Measurements from ENCODE around the gene RASAL3.

RASAL3 gene

DNA sequence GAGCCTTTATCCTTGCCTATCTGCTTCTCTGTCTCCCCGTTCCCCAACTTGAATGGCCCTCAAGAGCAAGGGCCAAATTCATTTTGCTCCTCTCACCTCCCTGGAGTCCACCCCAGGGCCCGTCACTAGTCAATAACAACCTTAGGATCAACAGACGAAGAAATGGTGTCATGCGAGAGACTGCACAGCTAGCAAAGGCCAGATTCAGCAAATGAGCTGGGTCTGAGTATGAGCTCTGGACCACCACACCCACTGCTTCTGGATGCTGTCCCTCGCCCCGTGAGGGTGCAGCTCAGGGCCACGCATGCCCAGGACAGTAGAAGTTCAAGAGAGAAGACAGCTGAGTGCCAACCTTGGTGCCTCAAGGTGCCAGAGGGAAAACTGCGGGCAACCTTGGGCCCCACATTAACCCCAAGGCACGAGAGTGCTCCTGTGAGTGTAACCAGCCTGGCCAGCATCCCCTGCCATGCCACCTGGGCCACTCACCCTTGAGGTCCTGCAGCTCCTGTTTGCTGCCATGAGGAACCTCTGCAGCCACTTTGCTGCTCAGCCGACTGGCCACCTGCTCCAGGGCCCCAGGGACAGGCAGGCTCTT, 33.7 kb downstream of the RASAL3 start (continued):
- no peak for TF ChIP-seq SALL2 (tag by site-specific recombination; IDR thresholded peaks at IDR 0.05; ENCODE audit: borderline replicate concordance)

DNA sequence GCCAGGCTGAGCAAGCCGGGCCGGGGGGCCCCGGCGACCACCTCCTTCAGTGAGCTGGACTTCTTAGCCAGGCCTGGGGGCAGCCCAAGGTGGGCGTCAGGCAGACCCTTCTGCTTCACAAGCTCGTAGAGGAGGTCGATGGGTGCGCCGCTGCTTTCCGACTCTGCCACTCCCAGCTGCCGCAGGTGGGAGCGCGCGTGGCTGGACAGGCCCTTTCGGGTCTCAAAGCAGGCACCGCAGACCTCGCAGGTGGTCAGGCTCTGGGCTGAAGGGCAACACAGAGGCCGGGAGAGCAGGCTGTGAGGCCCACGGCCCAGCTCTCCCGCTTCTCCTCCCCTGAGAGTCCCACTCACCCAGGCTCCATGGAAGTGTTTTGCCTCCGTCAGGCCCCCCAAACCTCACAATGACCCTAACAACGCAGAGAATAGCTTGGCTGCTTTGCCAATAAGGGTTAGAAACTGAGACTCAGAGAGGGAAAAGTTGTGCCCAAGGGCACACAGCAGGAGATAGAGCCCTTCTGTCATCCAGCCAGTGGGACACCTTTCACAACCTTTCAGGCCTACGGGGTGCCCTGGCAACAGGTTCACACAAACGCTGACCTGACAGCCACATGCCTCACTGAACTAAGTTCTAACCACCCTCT, 34.4 kb downstream of the RASAL3 start:
- TF ChIP-seq BCL11B (tag by site-specific recombination; IDR thresholded peaks at IDR 0.05; ENCODE audit: low read depth) (no peak), IKZF3 (tag by site-specific recombination; IDR thresholded peaks at IDR 0.05) (no peak), ZNF146 (tag by site-specific recombination; IDR thresholded peaks at IDR 0.05) (no peak), ZNF624 (tag by site-specific recombination; IDR thresholded peaks at IDR 0.05) (no peak), KLF8 (tag by site-specific recombination; IDR thresholded peaks at IDR 0.05) (no peak), SP3 (tag by site-specific recombination; IDR thresholded peaks at IDR 0.05) (no peak), KLF7 (tag by site-specific recombination; IDR thresholded peaks at IDR 0.05; ENCODE audit: borderline replicate concordance) (no peak), KLF9 (tag by site-specific recombination; IDR thresholded peaks at IDR 0.05; ENCODE audit: low read depth) (no peak), OSR2 (tag by site-specific recombination; IDR thresholded peaks at IDR 0.05) (no peak), ZNF132 (tag by site-specific recombination; IDR thresholded peaks at IDR 0.05; ENCODE audit: borderline replicate concordance) (no peak), ZFHX2 (tag by site-specific recombination; conservative IDR thresholded peaks at IDR 0.05) (no peak), ZSCAN16 (tag by site-specific recombination; IDR thresholded peaks at IDR 0.05) (no peak), ZNF169 (tag by site-specific recombination; IDR thresholded peaks at IDR 0.05) (no peak)
- TF ChIP-seq, protein P1, sequence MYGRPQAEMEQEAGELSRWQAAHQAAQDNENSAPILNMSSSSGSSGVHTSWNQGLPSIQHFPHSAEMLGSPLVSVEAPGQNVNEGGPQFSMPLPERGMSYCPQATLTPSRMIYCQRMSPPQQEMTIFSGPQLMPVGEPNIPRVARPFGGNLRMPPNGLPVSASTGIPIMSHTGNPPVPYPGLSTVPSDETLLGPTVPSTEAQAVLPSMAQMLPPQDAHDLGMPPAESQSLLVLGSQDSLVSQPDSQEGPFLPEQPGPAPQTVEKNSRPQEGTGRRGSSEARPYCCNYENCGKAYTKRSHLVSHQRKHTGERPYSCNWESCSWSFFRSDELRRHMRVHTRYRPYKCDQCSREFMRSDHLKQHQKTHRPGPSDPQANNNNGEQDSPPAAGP (tag by site-specific recombination; IDR thresholded peaks at IDR 0.05) = no peak
- TF ChIP-seq, protein P2, sequence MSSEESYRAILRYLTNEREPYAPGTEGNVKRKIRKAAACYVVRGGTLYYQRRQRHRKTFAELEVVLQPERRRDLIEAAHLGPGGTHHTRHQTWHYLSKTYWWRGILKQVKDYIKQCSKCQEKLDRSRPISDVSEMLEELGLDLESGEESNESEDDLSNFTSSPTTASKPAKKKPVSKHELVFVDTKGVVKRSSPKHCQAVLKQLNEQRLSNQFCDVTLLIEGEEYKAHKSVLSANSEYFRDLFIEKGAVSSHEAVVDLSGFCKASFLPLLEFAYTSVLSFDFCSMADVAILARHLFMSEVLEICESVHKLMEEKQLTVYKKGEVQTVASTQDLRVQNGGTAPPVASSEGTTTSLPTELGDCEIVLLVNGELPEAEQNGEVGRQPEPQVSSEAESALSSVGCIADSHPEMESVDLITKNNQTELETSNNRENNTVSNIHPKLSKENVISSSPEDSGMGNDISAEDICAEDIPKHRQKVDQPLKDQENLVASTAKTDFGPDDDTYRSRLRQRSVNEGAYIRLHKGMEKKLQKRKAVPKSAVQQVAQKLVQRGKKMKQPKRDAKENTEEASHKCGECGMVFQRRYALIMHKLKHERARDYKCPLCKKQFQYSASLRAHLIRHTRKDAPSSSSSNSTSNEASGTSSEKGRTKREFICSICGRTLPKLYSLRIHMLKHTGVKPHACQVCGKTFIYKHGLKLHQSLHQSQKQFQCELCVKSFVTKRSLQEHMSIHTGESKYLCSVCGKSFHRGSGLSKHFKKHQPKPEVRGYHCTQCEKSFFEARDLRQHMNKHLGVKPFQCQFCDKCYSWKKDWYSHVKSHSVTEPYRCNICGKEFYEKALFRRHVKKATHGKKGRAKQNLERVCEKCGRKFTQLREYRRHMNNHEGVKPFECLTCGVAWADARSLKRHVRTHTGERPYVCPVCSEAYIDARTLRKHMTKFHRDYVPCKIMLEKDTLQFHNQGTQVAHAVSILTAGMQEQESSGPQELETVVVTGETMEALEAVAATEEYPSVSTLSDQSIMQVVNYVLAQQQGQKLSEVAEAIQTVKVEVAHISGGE (tag by site-specific recombination; conservative IDR thresholded peaks at IDR 0.05; ENCODE audit: low read depth) = no peak
- H3K27ac ChIP-seq (ENCODE audit: extremely low read depth, low read depth, low read length) = no peak overlapping the region
- H3K4me1 ChIP-seq (ENCODE audit: control insufficient read depth, insufficient read depth, low read length) = peaks cover 7% of the 10 kb centered on the region
- peaks cover 0 to 55% of the 10 kb centered on the region in 2 experiments; a peak in 1 of 3 replicates for H3K36me3 ChIP-seq (ENCODE audit: control insufficient read depth in 2 of 2, insufficient read depth in 1 of 2, low read length in 2 of 2)
- H3K9me3 ChIP-seq (ENCODE audit: control insufficient read depth, insufficient read depth, low read depth, low read length) = no peaks in the 10 kb centered on the region
- CTCF ChIA-PET = interaction anchor here (0.9 to 1.4 kb wide), 2 partner anchors 10 to 53 kb away, joined by 4 to 5 read pairs; partner anchors contain the start of gene AKAP8L
- POLR2A ChIA-PET = interaction anchor here (3.9 kb wide), 1 partner anchor 10 kb away, joined by 26 read pairs; the partner anchor contains the start of gene AKAP8L
- no peak overlapping the region for H3K4me3 ChIP-seq (ENCODE audit: low read depth, low read length)

DNA sequence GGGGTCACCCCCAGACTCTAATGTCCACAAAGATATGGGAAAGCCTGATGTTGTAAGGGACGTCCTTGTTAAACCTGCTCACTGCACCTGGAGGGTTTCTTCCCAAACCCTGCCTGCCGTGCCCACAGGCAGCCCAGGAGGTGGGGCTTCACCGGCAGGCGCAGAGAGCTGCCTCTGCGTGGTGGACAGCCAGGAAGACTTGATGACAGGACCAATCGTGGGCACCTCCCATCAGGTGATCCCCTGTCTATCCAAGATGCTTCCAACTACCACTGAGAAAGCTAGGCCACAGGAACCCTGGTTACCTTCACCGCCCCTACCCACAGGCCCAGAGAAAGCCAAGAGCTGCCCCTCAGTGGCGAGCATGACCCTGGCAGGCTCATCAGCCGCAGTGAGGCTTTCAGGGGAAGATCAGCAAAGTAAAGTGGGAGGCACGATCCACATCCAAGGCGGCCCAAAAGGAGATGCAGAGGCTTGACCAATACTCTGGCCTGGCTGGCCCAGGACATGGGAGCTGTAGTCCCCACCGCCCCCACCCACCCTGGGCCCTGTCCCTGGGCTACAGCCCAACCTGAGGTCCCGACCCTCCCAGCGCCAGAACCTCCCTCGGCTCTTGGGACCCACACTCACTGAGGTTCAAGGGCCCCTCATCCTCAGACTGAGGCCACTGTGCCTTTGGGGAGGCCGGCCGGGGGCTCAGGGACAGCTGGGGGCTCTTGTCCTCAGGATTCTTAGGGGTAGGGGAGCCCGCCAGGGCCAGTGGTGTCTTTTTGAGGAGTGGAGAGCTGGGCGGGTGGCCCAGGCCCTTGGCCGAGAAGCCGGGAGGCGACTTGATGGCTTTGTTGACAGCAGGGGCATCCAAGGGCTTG, 35.2 kb downstream of the RASAL3 start:
- H3K4me3 ChIP-seq (ENCODE audit: low read depth, low read length) = no peak overlapping the region
- H3K9me3 ChIP-seq (ENCODE audit: control insufficient read depth, insufficient read depth, low read depth, low read length) = no peaks in the 10 kb centered on the region
- peaks cover 0 to 62% of the 10 kb centered on the region in 2 experiments; a peak in 2 of 3 replicates for H3K36me3 ChIP-seq (ENCODE audit: control insufficient read depth in 2 of 2, insufficient read depth in 1 of 2, low read length in 2 of 2)
- H3K27ac ChIP-seq (ENCODE audit: extremely low read depth, low read depth, low read length) = no peak overlapping the region
- CTCF ChIA-PET = interaction anchor here (0.9 to 1.4 kb wide), 2 partner anchors 10 to 52 kb away, joined by 4 to 5 read pairs; partner anchors contain the start of gene AKAP8L
- H3K4me1 ChIP-seq (ENCODE audit: control insufficient read depth, insufficient read depth, low read length) = peaks cover 7% of the 10 kb centered on the region
- POLR2A ChIA-PET = interaction anchor here (3.9 kb wide), 1 partner anchor 9 kb away, joined by 26 read pairs; the partner anchor contains the start of gene AKAP8L
- no peak for TF ChIP-seq ZNF324 (tag by site-specific recombination; IDR thresholded peaks at IDR 0.05)
- TF ChIP-seq, protein P3, sequence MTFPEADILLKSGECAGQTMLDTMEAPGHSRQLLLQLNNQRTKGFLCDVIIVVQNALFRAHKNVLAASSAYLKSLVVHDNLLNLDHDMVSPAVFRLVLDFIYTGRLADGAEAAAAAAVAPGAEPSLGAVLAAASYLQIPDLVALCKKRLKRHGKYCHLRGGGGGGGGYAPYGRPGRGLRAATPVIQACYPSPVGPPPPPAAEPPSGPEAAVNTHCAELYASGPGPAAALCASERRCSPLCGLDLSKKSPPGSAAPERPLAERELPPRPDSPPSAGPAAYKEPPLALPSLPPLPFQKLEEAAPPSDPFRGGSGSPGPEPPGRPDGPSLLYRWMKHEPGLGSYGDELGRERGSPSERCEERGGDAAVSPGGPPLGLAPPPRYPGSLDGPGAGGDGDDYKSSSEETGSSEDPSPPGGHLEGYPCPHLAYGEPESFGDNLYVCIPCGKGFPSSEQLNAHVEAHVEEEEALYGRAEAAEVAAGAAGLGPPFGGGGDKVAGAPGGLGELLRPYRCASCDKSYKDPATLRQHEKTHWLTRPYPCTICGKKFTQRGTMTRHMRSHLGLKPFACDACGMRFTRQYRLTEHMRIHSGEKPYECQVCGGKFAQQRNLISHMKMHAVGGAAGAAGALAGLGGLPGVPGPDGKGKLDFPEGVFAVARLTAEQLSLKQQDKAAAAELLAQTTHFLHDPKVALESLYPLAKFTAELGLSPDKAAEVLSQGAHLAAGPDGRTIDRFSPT (tag by site-specific recombination; IDR thresholded peaks at IDR 0.05) = no peak
